ENCODE data around the gene OTUD3.

- TF ChIP-seq CTCF (IDR thresholded peaks at IDR 0.05) (no peak), POLR2A (IDR thresholded peaks at IDR 0.05) (no peak)
These were observed 19.3 kb upstream of the OTUD3 start for GRCh38 chr1:19862944-19863343.
